GM12873 (cell line): ENCODE data around the gene SAP30.

Experiments
- CTCF ChIP-seq: IDR thresholded peaks from 2 replicates; pipeline ENCODE4 v1.5.1; 2012; ENCODE audit warnings: low read depth, mild to moderate bottlenecking, moderate library complexity, low read length, control low read depth; ENCODE audit not compliant: insufficient read depth; ENCODE audit errors: missing control alignments

The SAP30 gene

GRCh38 chr4:173415885-173416653 lies 45.3 kb downstream of the SAP30 start:
- no peak for TF ChIP-seq CTCF

- TF ChIP-seq CTCF = no peak
Measured at GRCh38 chr4:173417833-173418232, 47.1 kb downstream of the SAP30 start.

- TF ChIP-seq CTCF = no peak
Measured at GRCh38 chr4:173418639-173419038, 47.9 kb downstream of the SAP30 start.

- peak; percentile 45 for TF ChIP-seq CTCF
Measured at GRCh38 chr4:173420324-173420752, 49.6 kb downstream of the SAP30 start.

- TF ChIP-seq CTCF = no peak
Measured at GRCh38 chr4:173420801-173421200, 50.0 kb downstream of the SAP30 start.

- no peak for TF ChIP-seq CTCF
Measured at GRCh38 chr4:173424899-173425805, 54.4 kb downstream of the SAP30 start.

- no peak for TF ChIP-seq CTCF
Measured at GRCh38 chr4:173426064-173426463, 55.3 kb downstream of the SAP30 start.
